IMR-90 (cell line): ENCODE results near the gene FAM98C. TPM values are rescaled to one million over a fixed set of nuclear protein-coding genes. Genes with fewer than 3 reads are reported as not detected.

Experiments
- BHLHE40 ChIP-seq: fragments of 150-350 bp; IDR thresholded peaks from 2 replicates; pipeline ENCODE4 v1.6.1; 2016; ENCODE audit warnings: mild to moderate bottlenecking, low read depth, low read length
- SMC3 ChIP-seq: fragments of 150-350 bp; IDR thresholded peaks from 2 replicates; pipeline ENCODE4 v1.6.1; 2016; ENCODE audit warnings: low read depth, mild to moderate bottlenecking, antibody characterized with exemption, low read length, moderate library complexity
- polyA plus RNA-seq, 3 experiments: library from polyadenylated mRNA; depleted of rRNA; stranded (reverse); fragments of >200 nt; gene quantifications; 2 replicates each; pipeline ENCODE4 v1.2.3, GENCODE V29; 2012; ENCODE audit warnings: low replicate concordance in 1 of 3
- total RNA-seq: library from RNA; depleted of rRNA; stranded (reverse); fragments of >200 nt; gene quantifications from 2 replicates; pipeline ENCODE4 v1.2.3, GENCODE V29; 2012

Gene FAM98C
- total and polyA plus RNA-seq, 2 of the 4 experiments (the other 2 are of a cell fraction), result 3.6 to 17.9 TPM

GRCh38 chr19:38389101-38389925, 13.6 kb upstream of the FAM98C start (continued):
- TF ChIP-seq SMC3 (no peak), BHLHE40 (no peak)
